Caco-2 (cell line): ENCODE data around the gene MID1. TPM values are rescaled to one million over a fixed set of nuclear protein-coding genes. Genes with fewer than 3 reads are reported as not detected.
"Not testable (repeated sequence)": the region's sequence is repeated elsewhere in the genome, so short reads cannot be mapped to it uniquely, and the experiment has no call there.

Experiments used
- BruUV-seq: library from RNA; stranded (reverse); fragments of 400-500 nt; replicated peaks from 2 replicates; lab custom pipeline; 2021; lab: Mats Ljungman, UMichigan
- CTCF ChIA-PET: fragments of 300-600 bp; sonication (Branson Sonifier 250); formaldehyde crosslinking; loops from one replicate; lab custom pipeline; 2022; ENCODE audit warnings: antibody characterized with exemption; lab: Charles Lee
- POLR2A ChIA-PET: fragments of 300-600 bp; sonication (Branson Sonifier 250); formaldehyde crosslinking; loops from one replicate; lab custom pipeline; 2022; ENCODE audit warnings: antibody characterized with exemption; lab: Charles Lee
- DNase-seq, 2 experiments: peaks; one replicate each; pipeline versions ENCODE4 v3.0.0 to v3.0.0-alpha.2; 2020 to 2022
- H3K27me3 ChIP-seq: replicated peaks from 2 replicates; pipeline ENCODE4 v1.6.0; 2011; ENCODE audit warnings: low read length; ENCODE audit not compliant: control insufficient read depth, insufficient read depth
- H3K36me3 ChIP-seq: 2 replicates; pipeline ENCODE4 v1.5.1; 2011; ENCODE audit warnings: low read length; ENCODE audit not compliant: control insufficient read depth, insufficient read depth
- H3K4me1 ChIP-seq: fragments of 250-450 bp; sonication (Bioruptor Pico); 2 replicates; pipeline ENCODE4 v1.5.1; 2020; ENCODE audit warnings: mild to moderate bottlenecking
- H3K4me3 ChIP-seq: 2 replicates; pipeline ENCODE4 v1.5.1; 2011; ENCODE audit warnings: low read depth, mild to moderate bottlenecking, control low read depth, low read length
- H3K9me3 ChIP-seq: fragments of 250-450 bp; sonication (Bioruptor Pico); 2 replicates; pipeline ENCODE4 v1.5.1; 2020; ENCODE audit warnings: mild to moderate bottlenecking, moderate library complexity
- H3K27ac Mint-ChIP-seq: one replicate; pipeline ENCODE4 v1.8.0; 2022; ENCODE audit warnings: mixed read lengths; ENCODE audit not compliant: unreplicated experiment
- H3K27me3 Mint-ChIP-seq: one replicate; pipeline ENCODE4 v1.8.0; 2022; ENCODE audit warnings: mixed read lengths; ENCODE audit not compliant: insufficient read depth, unreplicated experiment
- H3K36me3 Mint-ChIP-seq: one replicate; pipeline ENCODE4 v1.8.0; 2022; ENCODE audit warnings: mild to moderate bottlenecking, mixed read lengths; ENCODE audit not compliant: insufficient read depth, unreplicated experiment
- H3K4me1 Mint-ChIP-seq: one replicate; pipeline ENCODE4 v1.8.0; 2022; ENCODE audit warnings: low read depth, mixed read lengths; ENCODE audit not compliant: unreplicated experiment
- H3K4me3 Mint-ChIP-seq: one replicate; pipeline ENCODE4 v1.8.0; 2022; ENCODE audit warnings: mild to moderate bottlenecking, moderate library complexity, mixed read lengths; ENCODE audit not compliant: unreplicated experiment
- H3K9me3 Mint-ChIP-seq: one replicate; pipeline ENCODE4 v1.8.0; 2022; ENCODE audit warnings: mixed read lengths; ENCODE audit not compliant: unreplicated experiment
- intact Hi-C: fragments of 100-400 bp; cut with micrococcal nuclease; formaldehyde crosslinking; loops from one replicate; pipeline ENCODE4 v1.10.0; 2022; ENCODE audit not compliant: unreplicated experiment
- total RNA-seq: library from RNA; stranded (reverse); gene quantifications from 2 replicates; pipeline ENCODE4 v1.2.3, GENCODE V29; 2022
- TF ChIP-seq, protein P1 (sequence below), 2 experiments: fragments of 200-600 bp in 1 of 2; IDR thresholded peaks; 1 replicate in 1 of 2; 2 replicates in 1 of 2; pipeline versions ENCODE4 v1.5.1 to v1.8.0; 2011 to 2022; ENCODE audit warnings: antibody characterized with exemption in 1 of 2, control low read depth in 1 of 2, inconsistent platforms in 1 of 2, low read depth in 1 of 2, low read length in 1 of 2, mild to moderate bottlenecking in 1 of 2, moderate library complexity in 1 of 2; ENCODE audit not compliant: insufficient read depth in 1 of 2, severe bottlenecking in 1 of 2, unreplicated experiment in 1 of 2

MID1 gene
- total RNA-seq, 1 experiment from 2014 or later: 61.3 TPM

DNA sequence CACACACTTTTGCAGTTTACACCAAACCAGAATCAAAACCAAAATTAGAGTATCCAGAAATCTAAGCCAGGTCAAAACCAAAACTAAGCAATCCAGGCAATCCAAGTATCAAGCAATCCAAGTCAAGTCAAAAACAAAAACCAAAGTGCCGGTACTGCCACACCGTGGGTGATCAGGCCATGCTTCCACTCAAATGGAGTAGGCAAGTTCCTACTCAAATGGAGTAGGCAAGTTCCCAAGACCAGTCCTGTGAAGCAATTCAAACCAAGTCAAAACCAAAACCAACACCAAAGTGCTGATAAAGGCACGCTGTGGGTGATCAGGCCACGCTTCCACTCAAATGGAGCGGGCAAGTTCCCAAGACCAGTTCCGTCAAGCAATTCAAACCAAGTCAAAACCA, 31.3 kb downstream of the MID1 start:
- H3K27me3 ChIP-seq: no peaks in the 10 kb centered on the region
- peaks cover 14% of the 10 kb centered on the region; the same call in 1 of the 2 replicates for H3K4me1 ChIP-seq
- peaks cover 13% of the 10 kb centered on the region for H3K4me1 Mint-ChIP-seq
- no peaks in the 10 kb centered on the region for H3K27me3 Mint-ChIP-seq
- H3K27ac Mint-ChIP-seq: peak overlapping the region; percentile 91
- ChIA-PET CTCF (no interaction called here), POLR2A (no interaction called here)
- H3K36me3 ChIP-seq: no peaks in the 10 kb centered on the region
- TF ChIP-seq, protein P1, sequence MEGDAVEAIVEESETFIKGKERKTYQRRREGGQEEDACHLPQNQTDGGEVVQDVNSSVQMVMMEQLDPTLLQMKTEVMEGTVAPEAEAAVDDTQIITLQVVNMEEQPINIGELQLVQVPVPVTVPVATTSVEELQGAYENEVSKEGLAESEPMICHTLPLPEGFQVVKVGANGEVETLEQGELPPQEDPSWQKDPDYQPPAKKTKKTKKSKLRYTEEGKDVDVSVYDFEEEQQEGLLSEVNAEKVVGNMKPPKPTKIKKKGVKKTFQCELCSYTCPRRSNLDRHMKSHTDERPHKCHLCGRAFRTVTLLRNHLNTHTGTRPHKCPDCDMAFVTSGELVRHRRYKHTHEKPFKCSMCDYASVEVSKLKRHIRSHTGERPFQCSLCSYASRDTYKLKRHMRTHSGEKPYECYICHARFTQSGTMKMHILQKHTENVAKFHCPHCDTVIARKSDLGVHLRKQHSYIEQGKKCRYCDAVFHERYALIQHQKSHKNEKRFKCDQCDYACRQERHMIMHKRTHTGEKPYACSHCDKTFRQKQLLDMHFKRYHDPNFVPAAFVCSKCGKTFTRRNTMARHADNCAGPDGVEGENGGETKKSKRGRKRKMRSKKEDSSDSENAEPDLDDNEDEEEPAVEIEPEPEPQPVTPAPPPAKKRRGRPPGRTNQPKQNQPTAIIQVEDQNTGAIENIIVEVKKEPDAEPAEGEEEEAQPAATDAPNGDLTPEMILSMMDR (IDR thresholded peaks at IDR 0.05; ENCODE audit: insufficient read depth in 1 of 2, low read depth in 1 of 2, low read length in 1 of 2, severe bottlenecking in 1 of 2, unreplicated experiment in 1 of 2): no peak
- no TSS peak for BruUV-seq
- H3K4me3 Mint-ChIP-seq: peak overlapping the region; percentile 89
- peaks cover 15% of the 10 kb centered on the region for H3K9me3 Mint-ChIP-seq
- peak in 1 of 2 experiments; percentile 23 for DNase-seq
- H3K4me3 ChIP-seq: peak overlapping the region; percentile 33
- H3K9me3 ChIP-seq: no peaks in the 10 kb centered on the region
- intact Hi-C loops: loop anchor here (1.0 kb wide), 1 partner anchor 8 kb away; no protein-coding TSS in a partner anchor
- peaks cover 50% of the 10 kb centered on the region for H3K36me3 Mint-ChIP-seq

DNA sequence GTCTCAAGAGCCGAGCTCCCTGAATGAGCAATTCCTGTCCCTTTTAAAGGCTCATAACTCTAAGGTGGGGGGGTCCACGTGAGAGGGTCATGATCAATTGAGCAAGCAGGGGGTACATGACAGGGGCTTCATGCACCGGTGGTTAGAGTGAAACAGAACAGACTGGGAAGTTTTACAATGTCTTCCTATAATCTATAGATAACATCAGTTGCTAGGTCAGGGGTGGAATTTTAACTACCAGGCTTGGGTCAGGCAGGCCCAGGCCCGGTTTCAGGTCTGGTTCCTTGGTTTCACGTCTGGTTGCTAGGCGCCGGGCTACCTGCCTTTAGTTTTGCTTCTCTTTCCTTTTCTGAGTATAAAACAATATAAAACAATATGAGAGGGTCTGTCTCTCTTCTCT, 35.5 kb downstream of the MID1 start:
- H3K27ac Mint-ChIP-seq, H3K4me3 ChIP-seq, BruUV-seq, H3K27me3 Mint-ChIP-seq, POLR2A ChIA-PET, DNase-seq, intact Hi-C loops, CTCF ChIA-PET, H3K9me3 ChIP-seq, H3K4me1 ChIP-seq, H3K4me1 Mint-ChIP-seq, H3K36me3 ChIP-seq, H3K27me3 ChIP-seq: not testable (repeated sequence)
- Mint-ChIP-seq H3K9me3 (peaks cover 18% of the 10 kb centered on the region), H3K4me3 (peak overlapping the region; percentile 33), H3K36me3 (peaks cover 67% of the 10 kb centered on the region)

DNA sequence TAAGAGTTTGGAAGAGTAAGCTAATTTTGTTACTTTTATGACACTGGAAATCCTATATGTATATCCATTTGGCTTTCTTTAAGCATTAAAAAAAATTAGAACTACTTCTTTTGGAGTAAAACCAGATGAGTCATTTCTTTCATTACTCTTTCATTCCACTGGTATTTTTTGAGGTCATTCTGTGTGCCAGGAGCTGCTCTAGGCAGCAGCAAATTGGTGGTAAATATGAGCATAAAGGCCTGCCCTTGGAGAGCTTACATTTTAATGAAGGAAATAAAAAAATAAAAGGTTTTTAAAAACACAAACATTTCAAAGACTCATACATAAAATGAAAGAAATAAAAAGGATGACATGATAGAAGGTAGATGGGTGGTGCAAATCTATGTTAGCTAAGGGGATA, 37.4 kb downstream of the MID1 start:
- Histone ChIP-seq H3K27me3 (no peaks in the 10 kb centered on the region), H3K4me1 (peaks cover 18% of the 10 kb centered on the region), H3K36me3 (no peaks in the 10 kb centered on the region; the same call in 1 of the 2 replicates), H3K4me3 (no peak overlapping the region), H3K9me3 (no peaks in the 10 kb centered on the region)
- Mint-ChIP-seq H3K27ac (no peak overlapping the region), H3K9me3 (peaks cover 8% of the 10 kb centered on the region), H3K4me1 (no peaks in the 10 kb centered on the region), H3K36me3 (peaks cover 59% of the 10 kb centered on the region), H3K4me3 (no peak overlapping the region), H3K27me3 (no peaks in the 10 kb centered on the region)
- POLR2A ChIA-PET: no interaction called here
- CTCF ChIA-PET: no interaction called here
- BruUV-seq: no TSS peak
- no peak for DNase-seq
- intact Hi-C loops: no loop called here
- TF ChIP-seq, protein P1 (IDR thresholded peaks at IDR 0.05; ENCODE audit: insufficient read depth in 1 of 2, low read depth in 1 of 2, low read length in 1 of 2, severe bottlenecking in 1 of 2, unreplicated experiment in 1 of 2): no peak
